Hepatocyte (in vitro differentiated cells): Measurements from ENCODE around the gene FNIP2. TPM values are rescaled to one million over a fixed set of nuclear protein-coding genes. Genes with fewer than 3 reads are reported as not detected.

Experiments
- DNase-seq: peaks from one replicate; pipeline ENCODE4 v3.0.0-alpha.2; 2016; ENCODE audit warnings: low spot score
- H2AFZ ChIP-seq: fragments of 200-600 bp; sonication (generic); 2 replicates; pipeline ENCODE4 v1.6.0; 2016; ENCODE audit warnings: antibody characterized with exemption, mild to moderate bottlenecking
- H3K27ac ChIP-seq: fragments of 200-600 bp; sonication (generic); 2 replicates; pipeline ENCODE4 v1.5.1; 2016; ENCODE audit warnings: mild to moderate bottlenecking
- H3K27me3 ChIP-seq: fragments of 200-600 bp; sonication (generic); 2 replicates; pipeline ENCODE4 v1.6.1; 2016
- H3K36me3 ChIP-seq: fragments of 200-600 bp; sonication (generic); replicated peaks from 2 replicates; pipeline ENCODE4 v1.5.1; 2016; ENCODE audit warnings: low read depth; ENCODE audit not compliant: insufficient read depth
- H3K4me1 ChIP-seq: fragments of 200-600 bp; sonication (generic); 2 replicates; pipeline ENCODE4 v1.5.1; 2016; ENCODE audit warnings: mild to moderate bottlenecking, moderate library complexity; ENCODE audit not compliant: insufficient read depth
- H3K4me2 ChIP-seq: fragments of 200-600 bp; sonication (generic); 2 replicates; pipeline ENCODE4 v1.6.0; 2016
- H3K4me3 ChIP-seq: fragments of 200-600 bp; sonication (generic); 2 replicates; pipeline ENCODE4 v1.5.1; 2016; ENCODE audit warnings: mild to moderate bottlenecking
- H3K79me2 ChIP-seq: fragments of 200-600 bp; sonication (generic); 2 replicates; pipeline ENCODE4 v1.6.0; 2017; ENCODE audit warnings: mild to moderate bottlenecking
- H3K9me2 ChIP-seq: fragments of 200-600 bp; sonication (generic); replicated peaks from 2 replicates; pipeline ENCODE4 v1.6.0; 2017; ENCODE audit warnings: mild to moderate bottlenecking; ENCODE audit not compliant: insufficient read depth
- H3K9me3 ChIP-seq: fragments of 200-600 bp; sonication (generic); 2 replicates; pipeline ENCODE4 v1.5.1; 2016; ENCODE audit warnings: low read depth, mild to moderate bottlenecking
- H4K20me1 ChIP-seq: fragments of 200-600 bp; sonication (generic); 2 replicates; pipeline ENCODE4 v1.6.0; 2016; ENCODE audit warnings: mild to moderate bottlenecking; ENCODE audit not compliant: insufficient read depth, poor library complexity, severe bottlenecking
- EZH2 ChIP-seq: fragments of 200-600 bp; sonication (generic); IDR thresholded peaks from 2 replicates; pipeline ENCODE4 v1.6.1; 2016; ENCODE audit warnings: antibody characterized with exemption, mild to moderate bottlenecking, borderline replicate concordance
- EZH2phosphoT487 ChIP-seq: fragments of 200-600 bp; sonication (generic); IDR thresholded peaks from one replicate; pipeline ENCODE4 v1.6.1; 2018; ENCODE audit warnings: antibody characterized with exemption, mild to moderate bottlenecking, low read depth, moderate library complexity; ENCODE audit not compliant: unreplicated experiment, severe bottlenecking
- WGBS: methylation state at CpG from one replicate; pipeline ENCODE4 v1.1.6; 2016; ENCODE audit warnings: low lambda C conversion rate; ENCODE audit errors: missing lambda C conversion rate; 5-methylcytosine and 5-hydroxymethylcytosine counted together
- polyA plus RNA-seq: library from polyadenylated mRNA; unstranded; fragments of >200 nt; fragmentation: Nextera tagmentation; extraction: Ambion mirVana; gene quantifications from 2 replicates; pipeline ENCODE4 v1.2.1, GENCODE V29; 2016
- total RNA-seq: library from RNA; depleted of rRNA; stranded (reverse); fragments of >200 nt; gene quantifications from 2 replicates; pipeline ENCODE4 v1.2.3, GENCODE V29; 2014
- TF ChIP-seq, protein P1 (sequence below): fragments of 200-600 bp; sonication (generic); IDR thresholded peaks from 2 replicates; pipeline ENCODE4 v1.5.1; 2016; ENCODE audit warnings: antibody characterized with exemption, mild to moderate bottlenecking; ENCODE audit not compliant: poor library complexity

Gene FNIP2
- total and polyA plus RNA-seq, 2 experiments from 2014 or later = 20.8 to 61.0 TPM

- no peaks in the 10 kb centered on the region for H3K4me1 ChIP-seq
- TF ChIP-seq EZH2 (no peak), EZH2phosphoT487 (no peak)
- TF ChIP-seq, protein P1, sequence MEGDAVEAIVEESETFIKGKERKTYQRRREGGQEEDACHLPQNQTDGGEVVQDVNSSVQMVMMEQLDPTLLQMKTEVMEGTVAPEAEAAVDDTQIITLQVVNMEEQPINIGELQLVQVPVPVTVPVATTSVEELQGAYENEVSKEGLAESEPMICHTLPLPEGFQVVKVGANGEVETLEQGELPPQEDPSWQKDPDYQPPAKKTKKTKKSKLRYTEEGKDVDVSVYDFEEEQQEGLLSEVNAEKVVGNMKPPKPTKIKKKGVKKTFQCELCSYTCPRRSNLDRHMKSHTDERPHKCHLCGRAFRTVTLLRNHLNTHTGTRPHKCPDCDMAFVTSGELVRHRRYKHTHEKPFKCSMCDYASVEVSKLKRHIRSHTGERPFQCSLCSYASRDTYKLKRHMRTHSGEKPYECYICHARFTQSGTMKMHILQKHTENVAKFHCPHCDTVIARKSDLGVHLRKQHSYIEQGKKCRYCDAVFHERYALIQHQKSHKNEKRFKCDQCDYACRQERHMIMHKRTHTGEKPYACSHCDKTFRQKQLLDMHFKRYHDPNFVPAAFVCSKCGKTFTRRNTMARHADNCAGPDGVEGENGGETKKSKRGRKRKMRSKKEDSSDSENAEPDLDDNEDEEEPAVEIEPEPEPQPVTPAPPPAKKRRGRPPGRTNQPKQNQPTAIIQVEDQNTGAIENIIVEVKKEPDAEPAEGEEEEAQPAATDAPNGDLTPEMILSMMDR = no peak
- H3K4me2 ChIP-seq = no peak overlapping the region
- H3K9me2 ChIP-seq = no peaks in the 10 kb centered on the region
- no peaks in the 10 kb centered on the region for H3K79me2 ChIP-seq
- no peak overlapping the region for H3K27ac ChIP-seq
- H3K36me3 ChIP-seq = no peaks in the 10 kb centered on the region
- H3K27me3 ChIP-seq = no peaks in the 10 kb centered on the region
- H3K9me3 ChIP-seq = no peaks in the 10 kb centered on the region
- H2AFZ ChIP-seq = no peak overlapping the region
- no peak overlapping the region for H3K4me3 ChIP-seq
- no peak for DNase-seq
- H4K20me1 ChIP-seq = no peaks in the 10 kb centered on the region
- 93% methylated on average over 6 of the region's 6 CpGs for whole genome bisulfite sequencing
Measured at GRCh38 chr4:158934996-158935669, 166.3 kb downstream of the FNIP2 start.

- no peaks in the 10 kb centered on the region for H3K9me2 ChIP-seq
- 90% methylated on average over 6 of the region's 6 CpGs for WGBS
- no peaks in the 10 kb centered on the region for H3K4me1 ChIP-seq
- no peak overlapping the region for H2AFZ ChIP-seq
- no peaks in the 10 kb centered on the region for H3K27me3 ChIP-seq
- H3K4me2 ChIP-seq = no peak overlapping the region
- no peaks in the 10 kb centered on the region for H3K36me3 ChIP-seq
- no peaks in the 10 kb centered on the region for H3K9me3 ChIP-seq
- no peak overlapping the region for H3K27ac ChIP-seq
- no peak for TF ChIP-seq EZH2
- TF ChIP-seq, protein P1 = no peak
- no peak for TF ChIP-seq EZH2phosphoT487
- H4K20me1 ChIP-seq = no peaks in the 10 kb centered on the region
- no peaks in the 10 kb centered on the region for H3K79me2 ChIP-seq
- no peak overlapping the region for H3K4me3 ChIP-seq
- DNase-seq = no peak
Measured at GRCh38 chr4:158936238-158936637, 167.4 kb downstream of the FNIP2 start.

GRCh38 chr4:158938220-158939044 lies 169.6 kb downstream of the FNIP2 start:
- H3K9me2 ChIP-seq = no peaks in the 10 kb centered on the region
- no peaks in the 10 kb centered on the region for H4K20me1 ChIP-seq
- 85% methylated on average over 4 of the region's 4 CpGs for WGBS
- H3K4me1 ChIP-seq = no peaks in the 10 kb centered on the region
- H3K4me2 ChIP-seq = no peak overlapping the region
- no peak for DNase-seq
- H3K36me3 ChIP-seq = no peaks in the 10 kb centered on the region
- no peaks in the 10 kb centered on the region for H3K79me2 ChIP-seq
- TF ChIP-seq EZH2phosphoT487 (no peak), EZH2 (no peak)
- TF ChIP-seq, protein P1 = no peak
- H3K4me3 ChIP-seq = no peak overlapping the region
- H3K27ac ChIP-seq = no peak overlapping the region
- H3K27me3 ChIP-seq = no peaks in the 10 kb centered on the region
- no peaks in the 10 kb centered on the region for H3K9me3 ChIP-seq
- no peak overlapping the region for H2AFZ ChIP-seq
